Left lung (tissue), 10 donors: ENCODE data around the gene TMEM170A. TPM values are rescaled to one million over a fixed set of nuclear protein-coding genes. Genes with fewer than 3 reads are reported as not detected.

Experiments
- ATAC-seq: fragments of 200-7000 bp; cut with Tn5 transposase; one replicate; pipeline ENCODE4 v1.9.1; 2020; ENCODE audit warnings: moderate library complexity
- DNase-seq, 4 donors: peaks; one replicate each; pipeline ENCODE4 v3.0.0-alpha.2; 2013 to 2020
- H3K27ac ChIP-seq, 2 donors: fragments of 200-600 bp; sonication (generic) in 1 of 2; one replicate each; pipeline versions ENCODE4 v1.5.0 to v1.8.0; 2020 to 2021
- H3K27me3 ChIP-seq, 2 donors: fragments of 200-600 bp; sonication (generic) in 1 of 2; one replicate each; pipeline versions ENCODE4 v1.5.0 to v1.8.0; 2020 to 2021
- H3K36me3 ChIP-seq, 2 donors: fragments of 200-600 bp; sonication (generic) in 1 of 2; one replicate each; pipeline versions ENCODE4 v1.5.0 to v1.8.0; 2020 to 2021
- H3K4me1 ChIP-seq, 2 donors: fragments of 200-600 bp; one replicate each; pipeline ENCODE4 v1.8.0; 2021
- H3K4me3 ChIP-seq, 2 donors: fragments of 200-600 bp; sonication (generic) in 1 of 2; one replicate each; pipeline versions ENCODE4 v1.5.0 to v1.8.0; 2020 to 2021; ENCODE audit warnings: mild to moderate bottlenecking in 1 of 2
- H3K9me3 ChIP-seq, 2 donors: fragments of 200-600 bp; sonication (generic) in 1 of 2; one replicate each; pipeline versions ENCODE4 v1.5.0 to v1.8.0; 2020 to 2021
- intact Hi-C, 2 donors: fragments of 100-400 bp; cut with DNase I; formaldehyde crosslinking; loops; one replicate each; pipeline versions ENCODE4 v1.11.2 to v1.14.2; 2022
- polyA plus RNA-seq, 6 donors: library from polyadenylated mRNA; unstranded; fragments of 120-200 nt; gene quantifications; one replicate each; pipeline ENCODE4 v1.2.1, GENCODE V29; 2013; ENCODE audit not compliant: insufficient read length in 6 of 6
- total RNA-seq, 2 donors: library from RNA; stranded (reverse); fragmentation: NEBNext Ultra II Directional; extraction: Animal tissue kit (Norgen Biotek cat#: 25700); gene quantifications; one replicate each; pipeline ENCODE4 v1.2.1, GENCODE V29; 2021
- TF ChIP-seq, protein P1 (sequence below), 2 donors: fragments of 200-600 bp; sonication (generic) in 1 of 2; IDR thresholded peaks; one replicate each; pipeline versions ENCODE4 v1.5.0 to v1.8.0; 2021; ENCODE audit warnings: antibody characterized with exemption in 2 of 2
- donor health status: DM: no; HTN: yes; CAD: no.
- donor health status: DM: no; HTN: no; CAD: no.

TMEM170A gene
- total and polyA plus RNA-seq, 8 donors, result 20.2 to 40.1 (median 34.8) TPM

GRCh38 chr16:75413951-75414350 lies 50.5 kb downstream of the TMEM170A start:
- ATAC-seq, result no peak

DNA sequence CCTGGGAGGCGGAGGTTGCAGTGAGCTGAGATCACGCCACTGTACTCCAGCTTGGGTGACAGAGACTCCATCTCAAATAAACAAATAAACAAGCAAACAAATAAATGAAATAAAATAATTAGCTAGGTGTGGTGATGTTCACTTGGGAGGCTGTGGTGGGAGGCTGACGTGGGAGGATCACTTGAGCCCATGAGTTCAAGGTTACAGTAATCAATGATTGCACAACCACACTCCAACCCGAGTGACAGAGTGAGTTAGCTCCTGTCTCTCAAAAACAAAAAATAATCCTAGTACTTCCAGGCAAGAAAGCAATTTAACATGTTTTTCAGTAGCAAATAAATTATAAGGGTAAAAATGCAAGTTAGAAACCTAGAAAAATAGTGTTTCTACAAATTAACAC lies 57.5 kb downstream of the TMEM170A start:
- intact Hi-C loops, result no loop called here
- ATAC-seq (no peak), DNase-seq (no peak)
- no peak overlapping the region for H3K4me3 ChIP-seq
- no peak overlapping the region for H3K27ac ChIP-seq
- peaks cover 8 to 13% of the 10 kb centered on the region in 2 donors for H3K4me1 ChIP-seq
- TF ChIP-seq, protein P1, sequence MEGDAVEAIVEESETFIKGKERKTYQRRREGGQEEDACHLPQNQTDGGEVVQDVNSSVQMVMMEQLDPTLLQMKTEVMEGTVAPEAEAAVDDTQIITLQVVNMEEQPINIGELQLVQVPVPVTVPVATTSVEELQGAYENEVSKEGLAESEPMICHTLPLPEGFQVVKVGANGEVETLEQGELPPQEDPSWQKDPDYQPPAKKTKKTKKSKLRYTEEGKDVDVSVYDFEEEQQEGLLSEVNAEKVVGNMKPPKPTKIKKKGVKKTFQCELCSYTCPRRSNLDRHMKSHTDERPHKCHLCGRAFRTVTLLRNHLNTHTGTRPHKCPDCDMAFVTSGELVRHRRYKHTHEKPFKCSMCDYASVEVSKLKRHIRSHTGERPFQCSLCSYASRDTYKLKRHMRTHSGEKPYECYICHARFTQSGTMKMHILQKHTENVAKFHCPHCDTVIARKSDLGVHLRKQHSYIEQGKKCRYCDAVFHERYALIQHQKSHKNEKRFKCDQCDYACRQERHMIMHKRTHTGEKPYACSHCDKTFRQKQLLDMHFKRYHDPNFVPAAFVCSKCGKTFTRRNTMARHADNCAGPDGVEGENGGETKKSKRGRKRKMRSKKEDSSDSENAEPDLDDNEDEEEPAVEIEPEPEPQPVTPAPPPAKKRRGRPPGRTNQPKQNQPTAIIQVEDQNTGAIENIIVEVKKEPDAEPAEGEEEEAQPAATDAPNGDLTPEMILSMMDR (IDR thresholded peaks at IDR 0.05), result no peak
- peaks cover 0 to 58% of the 10 kb centered on the region in 2 donors for H3K36me3 ChIP-seq
- no peaks in the 10 kb centered on the region for H3K27me3 ChIP-seq
- no peaks in the 10 kb centered on the region for H3K9me3 ChIP-seq

More at GRCh38 chr16:75413951-75414350, 50.5 kb downstream of the TMEM170A start:
- Histone ChIP-seq H3K27me3 (no peaks in the 10 kb centered on the region), H3K27ac (no peak overlapping the region), H3K36me3 (peaks cover 0 to 37% of the 10 kb centered on the region in 2 donors), H3K4me1 (no peaks in the 10 kb centered on the region), H3K4me3 (no peak overlapping the region), H3K9me3 (no peaks in the 10 kb centered on the region)
- no peak for DNase-seq
- intact Hi-C loops, result no loop called here
- TF ChIP-seq, protein P1 (IDR thresholded peaks at IDR 0.05), result no peak

DNA sequence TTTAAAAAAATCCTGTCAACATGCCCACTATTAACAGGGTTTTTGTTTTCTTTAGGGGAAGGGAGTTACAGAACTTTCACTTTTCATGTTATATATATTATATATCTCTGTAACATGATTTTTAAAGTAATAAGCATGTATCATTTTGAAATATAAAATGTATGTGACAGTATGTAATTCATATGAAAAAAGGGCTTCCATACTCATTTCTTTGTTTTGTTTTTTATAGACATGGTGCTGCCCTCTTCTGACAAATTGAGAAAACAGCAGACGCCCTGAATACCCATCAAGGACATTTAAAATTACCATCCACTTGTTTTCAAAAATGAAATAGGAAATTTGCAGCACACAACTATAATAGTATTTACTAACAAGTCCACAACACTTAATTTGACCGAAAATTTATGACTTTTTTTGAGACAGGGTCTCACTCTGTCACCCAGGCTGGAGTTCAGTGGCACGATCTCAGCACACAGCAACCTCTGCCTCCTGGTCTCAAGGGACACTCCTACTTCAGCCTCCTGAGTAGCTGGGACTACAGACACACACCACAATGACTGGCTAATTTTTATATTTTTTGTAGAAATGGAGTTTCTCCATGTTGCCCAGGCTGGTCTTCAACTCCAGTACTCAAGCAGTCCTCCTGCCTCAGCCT lies 61.5 kb downstream of the TMEM170A start:
- H3K27me3 ChIP-seq, result no peaks in the 10 kb centered on the region
- TF ChIP-seq, protein P1 (IDR thresholded peaks at IDR 0.05), result peak; percentile 38 to 45
- intact Hi-C loops, result no loop called here
- no peak overlapping the region for H3K4me3 ChIP-seq
- peaks cover 0 to 18% of the 10 kb centered on the region in 2 donors for H3K36me3 ChIP-seq
- no peaks in the 10 kb centered on the region for H3K9me3 ChIP-seq
- DNase-seq (peak in 2 of 4 donors; percentile 32 to 46), ATAC-seq (peak; percentile 76)
- H3K27ac ChIP-seq, result peak overlapping the region in 1 of 2 donors; percentile 75
- peaks cover 8 to 14% of the 10 kb centered on the region in 2 donors for H3K4me1 ChIP-seq

DNA sequence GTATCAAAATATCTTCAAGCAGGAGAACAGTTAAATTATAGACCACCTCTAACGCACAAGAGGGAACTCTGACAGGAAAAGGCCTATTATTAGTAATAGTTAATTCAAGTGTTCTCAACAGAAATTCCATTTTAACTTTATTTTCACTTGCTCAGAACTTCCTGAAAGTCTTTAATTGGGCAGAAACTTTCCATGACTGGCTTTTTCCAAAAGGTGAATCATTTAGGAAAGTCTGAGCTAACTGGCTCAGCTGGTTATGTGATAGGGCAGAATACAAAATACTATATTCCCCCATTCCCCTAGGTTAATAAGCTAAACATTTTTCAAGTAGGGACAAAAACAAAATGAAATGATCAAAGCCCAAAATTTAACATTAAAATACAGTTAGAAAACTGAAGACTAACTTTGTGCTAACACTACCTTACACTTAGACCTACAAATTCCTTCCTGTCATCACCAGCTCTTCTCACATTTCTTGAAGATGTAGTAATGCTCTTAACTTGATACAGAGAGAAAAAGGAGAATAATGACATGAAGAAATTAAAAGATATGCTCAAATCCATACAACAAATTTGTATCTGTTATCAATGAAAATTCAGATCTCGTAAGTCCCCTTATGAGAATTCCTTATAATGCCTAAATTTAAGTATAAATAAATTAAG lies 62.2 kb downstream of the TMEM170A start:
- DNase-seq, result peak in 1 of 4 donors; percentile 34
- peak; percentile 77 for ATAC-seq
- TF ChIP-seq, protein P1 (IDR thresholded peaks at IDR 0.05), result no peak
- H3K4me3 ChIP-seq, result no peak overlapping the region
- peaks cover 8 to 11% of the 10 kb centered on the region in 2 donors for H3K4me1 ChIP-seq
- H3K27me3 ChIP-seq, result no peaks in the 10 kb centered on the region
- H3K36me3 ChIP-seq, result peaks cover 0 to 18% of the 10 kb centered on the region in 2 donors
- intact Hi-C loops, result no loop called here
- no peaks in the 10 kb centered on the region for H3K9me3 ChIP-seq
- H3K27ac ChIP-seq, result peak overlapping the region; percentile 23 to 75

DNA sequence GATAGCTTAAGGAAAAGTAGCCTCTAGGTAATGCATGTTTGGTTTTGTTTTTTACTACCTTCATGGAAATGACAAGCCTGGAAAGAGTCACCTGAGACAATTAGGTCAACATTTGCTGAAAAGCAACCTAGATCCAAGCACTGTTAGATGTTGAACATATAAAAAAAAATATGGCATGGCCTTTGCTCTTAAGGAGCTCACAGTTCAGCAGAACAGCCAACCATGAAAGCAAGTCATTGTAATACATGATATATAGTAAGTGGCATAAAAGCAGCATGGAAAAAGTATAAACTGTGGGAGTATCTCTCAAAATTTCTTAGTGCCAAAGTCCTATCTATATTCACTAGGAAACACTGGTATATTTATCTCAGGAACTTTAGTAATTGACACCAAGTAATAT lies 62.8 kb downstream of the TMEM170A start:
- Histone ChIP-seq H3K36me3 (peaks cover 0 to 18% of the 10 kb centered on the region in 2 donors), H3K4me1 (peaks cover 8 to 11% of the 10 kb centered on the region in 2 donors), H3K4me3 (no peak overlapping the region), H3K9me3 (no peaks in the 10 kb centered on the region), H3K27ac (peak overlapping the region; percentile 23 to 75), H3K27me3 (no peaks in the 10 kb centered on the region)
- intact Hi-C loops, result no loop called here
- ATAC-seq (peak; percentile 9), DNase-seq (no peak)
- TF ChIP-seq, protein P1 (IDR thresholded peaks at IDR 0.05), result no peak
